HEK293 (cell line): ENCODE results near the gene FUT1.
A peak's percentile ranks its signal among the peaks of the same experiment; 100 is the strongest.
"Not testable (repeated sequence)": the region's sequence is repeated elsewhere in the genome, so short reads cannot be mapped to it uniquely, and the experiment has no call there.

Source experiments
- CTCF ChIA-PET: fragments of 350-600 bp; formaldehyde crosslinking; extraction: SDS; loops from one replicate; lab custom pipeline; 2021; ENCODE audit warnings: antibody characterized with exemption; lab: Yijun Ruan, JAX
- POLR2A ChIA-PET: fragments of 300-600 bp; formaldehyde crosslinking; extraction: SDS; loops from one replicate; lab custom pipeline; 2020; ENCODE audit warnings: antibody characterized with exemption, inconsistent platforms; lab: Yijun Ruan, JAX
- H3K27ac ChIP-seq: fragments of 200-500 bp; sonication (Bioruptor generic); 2 replicates; pipeline ENCODE4 v1.5.1; 2014; ENCODE audit warnings: low read depth, low read length, control low read depth, inconsistent platforms; ENCODE audit errors: extremely low read depth
- H3K36me3 ChIP-seq, 2 experiments: fragments of 200-500 bp in 1 of 2; sonication (Bioruptor generic) in 1 of 2; 1 replicate in 1 of 2; 2 replicates in 1 of 2; pipeline ENCODE4 v1.5.1; 2014 to 2017; ENCODE audit warnings: inconsistent platforms in 2 of 2, low read length in 2 of 2; ENCODE audit not compliant: control insufficient read depth in 2 of 2, insufficient read depth in 1 of 2
- H3K4me1 ChIP-seq: fragments of 200-500 bp; sonication (Bioruptor generic); 2 replicates; pipeline ENCODE4 v1.5.1; 2014; ENCODE audit warnings: mild to moderate bottlenecking, low read length, inconsistent platforms; ENCODE audit not compliant: control insufficient read depth, insufficient read depth
- H3K4me3 ChIP-seq: 2 replicates; pipeline ENCODE4 v1.5.1; 2011; ENCODE audit warnings: low read depth, mild to moderate bottlenecking, control low read depth, low read length, moderate library complexity
- H3K9me3 ChIP-seq: fragments of 200-500 bp; sonication (Bioruptor generic); 2 replicates; pipeline ENCODE4 v1.5.1; 2014; ENCODE audit warnings: low read depth, low read length, inconsistent platforms; ENCODE audit not compliant: control insufficient read depth, insufficient read depth
- KLF1 ChIP-seq: fragments of 450-650 bp; formaldehyde crosslinking; IDR thresholded peaks from 2 replicates; pipeline ENCODE4 v1.5.1; 2016; ENCODE audit warnings: missing biosample characterization, missing genetic modification characterization
- KLF16 ChIP-seq: fragments of 450-650 bp; formaldehyde crosslinking; IDR thresholded peaks from 2 replicates; pipeline ENCODE4 v1.5.1; 2017; ENCODE audit warnings: missing biosample characterization, missing genetic modification characterization
- PATZ1 ChIP-seq: fragments of 450-650 bp; formaldehyde crosslinking; IDR thresholded peaks from 2 replicates; pipeline ENCODE4 v1.5.1; 2016; ENCODE audit warnings: missing biosample characterization, missing genetic modification characterization
- SCRT1 ChIP-seq: fragments of 450-650 bp; formaldehyde crosslinking; IDR thresholded peaks from 2 replicates; pipeline ENCODE4 v1.5.1; 2016; ENCODE audit warnings: missing biosample characterization, missing genetic modification characterization, borderline replicate concordance
- ZBTB1 ChIP-seq: fragments of 450-650 bp; formaldehyde crosslinking; IDR thresholded peaks from 2 replicates; pipeline ENCODE4 v1.5.1; 2016; ENCODE audit warnings: missing biosample characterization, missing genetic modification characterization
- ZBTB7A ChIP-seq: fragments of 450-650 bp; formaldehyde crosslinking; IDR thresholded peaks from 2 replicates; pipeline ENCODE4 v1.5.1; 2016; ENCODE audit warnings: low read depth, missing biosample characterization, missing genetic modification characterization
- ZNF223 ChIP-seq: fragments of 450-650 bp; formaldehyde crosslinking; IDR thresholded peaks from 2 replicates; pipeline ENCODE4 v1.5.1; 2016; ENCODE audit warnings: missing biosample characterization, missing genetic modification characterization
- ZNF350 ChIP-seq: fragments of 450-650 bp; formaldehyde crosslinking; IDR thresholded peaks from 2 replicates; pipeline ENCODE4 v1.5.0; 2017; ENCODE audit warnings: missing biosample characterization, mild to moderate bottlenecking, missing genetic modification characterization
- ZNF394 ChIP-seq: fragments of 450-650 bp; formaldehyde crosslinking; IDR thresholded peaks from 2 replicates; pipeline ENCODE4 v1.5.1; 2016; ENCODE audit warnings: missing biosample characterization, missing genetic modification characterization, mild to moderate bottlenecking, moderate library complexity, borderline replicate concordance
- ZNF521 ChIP-seq: fragments of 450-650 bp; formaldehyde crosslinking; IDR thresholded peaks from 2 replicates; pipeline ENCODE4 v1.5.1; 2017; ENCODE audit warnings: missing biosample characterization, mild to moderate bottlenecking, missing genetic modification characterization
- TF ChIP-seq, protein P1 (sequence below): fragments of 450-650 bp; formaldehyde crosslinking; IDR thresholded peaks from 2 replicates; pipeline ENCODE4 v1.5.1; 2017; ENCODE audit warnings: missing biosample characterization, missing genetic modification characterization
- TF ChIP-seq, protein P2 (sequence below): fragments of 450-650 bp; formaldehyde crosslinking; IDR thresholded peaks from 2 replicates; pipeline ENCODE4 v1.5.1; 2016; ENCODE audit warnings: missing biosample characterization, missing genetic modification characterization

FUT1 gene

DNA sequence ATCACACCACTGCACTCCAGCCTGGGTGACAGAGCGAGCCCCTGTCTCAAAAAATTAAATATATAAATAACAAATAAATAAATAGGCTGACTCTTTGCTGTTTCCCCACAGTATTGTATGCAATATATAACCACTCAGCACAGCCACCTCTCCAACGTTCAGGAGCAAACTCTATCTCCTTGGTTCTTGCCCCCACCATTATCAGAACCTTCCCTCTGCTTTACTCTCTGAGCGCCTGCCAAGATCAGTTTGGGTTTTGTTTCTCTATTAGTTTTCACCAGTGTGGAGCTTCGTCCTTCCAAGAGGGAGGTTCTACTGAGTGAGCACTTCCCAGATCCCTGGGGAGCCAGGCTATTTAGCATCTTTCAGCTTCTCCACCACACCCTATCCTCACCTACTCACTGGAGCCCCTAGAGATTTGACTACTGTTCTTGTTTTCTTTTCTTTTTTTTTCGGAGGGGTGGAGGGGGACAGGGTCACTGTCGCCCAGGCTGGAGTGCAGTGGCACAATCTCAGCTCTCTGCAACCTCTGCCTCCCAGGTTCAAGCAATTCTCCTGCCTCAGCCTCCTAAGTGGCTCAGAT lies 15.8 kb upstream of the FUT1 start:
- H3K27ac ChIP-seq, H3K9me3 ChIP-seq, H3K4me1 ChIP-seq, H3K36me3 ChIP-seq, H3K4me3 ChIP-seq: not testable (repeated sequence)
- TF ChIP-seq ZNF394 (tag by site-specific recombination) (peak; percentile 56; the same call in 1 of the 2 replicates), KLF1 (tag by site-specific recombination) (peak; percentile 86)
- TF ChIP-seq, protein P1, sequence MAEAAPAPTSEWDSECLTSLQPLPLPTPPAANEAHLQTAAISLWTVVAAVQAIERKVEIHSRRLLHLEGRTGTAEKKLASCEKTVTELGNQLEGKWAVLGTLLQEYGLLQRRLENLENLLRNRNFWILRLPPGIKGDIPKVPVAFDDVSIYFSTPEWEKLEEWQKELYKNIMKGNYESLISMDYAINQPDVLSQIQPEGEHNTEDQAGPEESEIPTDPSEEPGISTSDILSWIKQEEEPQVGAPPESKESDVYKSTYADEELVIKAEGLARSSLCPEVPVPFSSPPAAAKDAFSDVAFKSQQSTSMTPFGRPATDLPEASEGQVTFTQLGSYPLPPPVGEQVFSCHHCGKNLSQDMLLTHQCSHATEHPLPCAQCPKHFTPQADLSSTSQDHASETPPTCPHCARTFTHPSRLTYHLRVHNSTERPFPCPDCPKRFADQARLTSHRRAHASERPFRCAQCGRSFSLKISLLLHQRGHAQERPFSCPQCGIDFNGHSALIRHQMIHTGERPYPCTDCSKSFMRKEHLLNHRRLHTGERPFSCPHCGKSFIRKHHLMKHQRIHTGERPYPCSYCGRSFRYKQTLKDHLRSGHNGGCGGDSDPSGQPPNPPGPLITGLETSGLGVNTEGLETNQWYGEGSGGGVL = peak; percentile 34; the same call in 1 of the 2 replicates
- ChIA-PET CTCF (interaction anchor here (0.7 to 1.2 kb wide), 3 partner anchors 20 to 86 kb away, joined by 3 to 5 read pairs (median 3); no protein-coding TSS in a partner anchor), POLR2A (interaction anchor here (0.7 kb wide), 1 partner anchor 31 kb away, joined by 6 read pairs; no protein-coding TSS in a partner anchor)

DNA sequence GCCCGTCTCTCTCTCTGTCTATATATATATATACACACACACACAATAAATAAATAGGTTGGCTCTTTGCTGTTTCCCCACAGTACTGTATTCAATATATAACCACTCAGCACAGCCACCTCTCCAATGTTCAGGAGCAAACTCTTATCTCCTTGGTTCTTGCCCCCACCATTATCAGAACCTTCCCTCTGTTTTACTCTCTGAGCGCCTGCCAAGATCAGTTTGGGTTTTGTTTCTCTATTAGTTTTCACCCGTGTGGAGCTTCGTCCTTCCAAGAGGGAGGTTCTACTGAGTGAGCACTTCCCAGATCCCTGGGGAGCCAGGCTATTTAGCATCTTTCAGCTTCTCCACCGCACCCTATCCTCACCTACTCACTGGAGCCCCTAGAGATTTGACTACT lies 13.4 kb upstream of the FUT1 start:
- POLR2A ChIA-PET, H3K27ac ChIP-seq, H3K4me1 ChIP-seq, H3K4me3 ChIP-seq, H3K36me3 ChIP-seq, H3K9me3 ChIP-seq: not testable (repeated sequence)
- CTCF ChIA-PET = interaction anchor here (0.6 to 3.6 kb wide), 4 partner anchors 18 to 205 kb away, joined by 3 to 13 read pairs (median 4); no protein-coding TSS in a partner anchor

DNA sequence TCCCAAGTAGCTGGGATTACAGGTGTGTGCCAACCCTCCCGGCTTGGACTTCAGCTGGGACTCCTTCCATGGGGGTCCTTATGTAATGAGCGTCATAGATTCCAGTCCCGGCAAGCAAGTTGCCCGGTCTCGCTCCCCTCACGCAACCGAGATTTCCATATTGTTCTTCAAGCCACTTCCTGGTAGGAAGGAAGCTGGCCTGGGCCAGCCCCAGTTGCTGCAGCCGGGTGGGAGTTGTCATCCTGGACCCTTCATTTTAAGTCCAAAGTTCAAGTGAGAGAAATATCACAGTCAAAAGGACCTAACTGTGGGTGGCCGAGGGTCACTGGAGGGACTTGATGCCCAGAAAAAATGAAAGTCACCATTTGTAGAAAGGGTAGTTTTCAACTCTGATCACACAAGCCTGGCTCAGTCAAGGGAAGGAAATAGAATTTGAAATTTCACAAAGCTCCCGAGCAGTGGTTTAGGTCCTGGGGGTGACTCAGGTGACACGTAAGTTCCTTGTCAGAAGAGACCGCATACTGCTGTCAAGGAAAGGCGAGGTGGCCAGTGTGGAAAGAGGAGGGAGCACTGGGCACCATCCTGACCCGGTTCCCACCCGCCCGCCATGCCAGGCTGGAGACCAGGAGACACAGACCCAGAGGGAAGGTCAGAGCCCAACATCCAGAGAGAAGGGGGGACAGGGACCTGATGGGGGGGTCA lies 8.2 kb upstream of the FUT1 start:
- Histone ChIP-seq H3K9me3 (no peaks in the 10 kb centered on the region), H3K4me3 (no peak overlapping the region), H3K27ac (no peak overlapping the region), H3K4me1 (no peaks in the 10 kb centered on the region), H3K36me3 (no peaks in the 10 kb centered on the region)
- TF ChIP-seq SCRT1 (no peak), ZBTB1 (tag by site-specific recombination) (no peak), KLF16 (tag by site-specific recombination) (no peak), ZNF350 (tag by site-specific recombination) (no peak), PATZ1 (tag by site-specific recombination) (no peak), ZNF521 (tag by site-specific recombination) (no peak), ZBTB7A (tag by site-specific recombination) (no peak), ZNF223 (no peak)
- TF ChIP-seq, protein P2, sequence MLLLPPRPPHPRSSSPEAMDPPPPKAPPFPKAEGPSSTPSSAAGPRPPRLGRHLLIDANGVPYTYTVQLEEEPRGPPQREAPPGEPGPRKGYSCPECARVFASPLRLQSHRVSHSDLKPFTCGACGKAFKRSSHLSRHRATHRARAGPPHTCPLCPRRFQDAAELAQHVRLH (tag by site-specific recombination) = no peak
- ChIA-PET CTCF (interaction anchor here (0.7 kb wide), 1 partner anchor 822 kb away, joined by 4 read pairs; no protein-coding TSS in a partner anchor), POLR2A (interaction anchor here (1.9 kb wide), 1 partner anchor 13 kb away, joined by 5 read pairs; no protein-coding TSS in a partner anchor)
